ENCODE data around the gene APAF1.

Gene APAF1

DNA sequence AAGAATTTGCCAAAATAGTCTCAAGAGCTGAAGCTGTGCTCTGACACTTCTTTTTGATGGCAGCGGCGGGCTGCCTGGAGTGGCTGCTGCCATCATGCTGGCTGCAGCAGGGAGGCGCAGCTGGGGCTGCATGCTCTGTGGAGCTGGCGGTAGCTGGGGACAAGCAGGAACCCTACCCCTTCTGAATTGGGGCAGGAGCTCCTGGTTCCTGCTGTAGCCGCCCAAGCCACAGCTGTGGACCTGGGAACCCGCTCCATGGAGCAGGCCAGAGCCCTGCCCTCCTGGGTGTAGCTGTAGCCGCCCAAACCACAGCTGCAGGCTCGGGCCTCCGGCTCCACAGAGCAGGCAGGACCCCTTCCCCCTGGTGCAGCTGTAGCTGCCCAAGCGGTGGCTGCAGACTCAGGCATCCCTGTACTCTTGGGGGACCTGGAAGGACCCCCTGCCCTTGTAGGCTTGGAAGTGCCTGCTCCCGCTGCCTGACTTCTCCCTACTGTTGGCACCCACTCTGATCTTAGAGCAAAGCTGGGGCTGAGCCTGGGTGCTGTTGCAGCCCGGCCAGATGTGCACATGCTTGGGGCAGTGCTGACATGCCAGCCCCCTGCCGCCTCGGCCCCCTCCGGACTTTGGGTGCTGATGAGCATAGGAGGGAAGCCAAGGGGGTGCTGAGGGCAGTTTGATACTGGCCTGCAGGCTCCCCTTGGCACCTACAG is 33.3 kb downstream of the APAF1 start:
- Histone ChIP-seq H3K36me3 (replicated peaks) (peaks cover 38% of the 10 kb centered on the region), H3K27me3 (replicated peaks) (no peaks in the 10 kb centered on the region), H3K27ac (no peak overlapping the region), H3K4me3 (ENCODE audit: low read depth, low read length) (no peak overlapping the region)
- TF ChIP-seq, protein P1, sequence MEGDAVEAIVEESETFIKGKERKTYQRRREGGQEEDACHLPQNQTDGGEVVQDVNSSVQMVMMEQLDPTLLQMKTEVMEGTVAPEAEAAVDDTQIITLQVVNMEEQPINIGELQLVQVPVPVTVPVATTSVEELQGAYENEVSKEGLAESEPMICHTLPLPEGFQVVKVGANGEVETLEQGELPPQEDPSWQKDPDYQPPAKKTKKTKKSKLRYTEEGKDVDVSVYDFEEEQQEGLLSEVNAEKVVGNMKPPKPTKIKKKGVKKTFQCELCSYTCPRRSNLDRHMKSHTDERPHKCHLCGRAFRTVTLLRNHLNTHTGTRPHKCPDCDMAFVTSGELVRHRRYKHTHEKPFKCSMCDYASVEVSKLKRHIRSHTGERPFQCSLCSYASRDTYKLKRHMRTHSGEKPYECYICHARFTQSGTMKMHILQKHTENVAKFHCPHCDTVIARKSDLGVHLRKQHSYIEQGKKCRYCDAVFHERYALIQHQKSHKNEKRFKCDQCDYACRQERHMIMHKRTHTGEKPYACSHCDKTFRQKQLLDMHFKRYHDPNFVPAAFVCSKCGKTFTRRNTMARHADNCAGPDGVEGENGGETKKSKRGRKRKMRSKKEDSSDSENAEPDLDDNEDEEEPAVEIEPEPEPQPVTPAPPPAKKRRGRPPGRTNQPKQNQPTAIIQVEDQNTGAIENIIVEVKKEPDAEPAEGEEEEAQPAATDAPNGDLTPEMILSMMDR (IDR thresholded peaks at IDR 0.05; ENCODE audit: low read depth, low read length, missing control alignments) = no peak
- no peak for DNase-seq
- in situ Hi-C loops (cut with HindIII; ENCODE audit: low pct_ligation_motif_present, low sequenced_read_pairs) = no loop called here

DNA sequence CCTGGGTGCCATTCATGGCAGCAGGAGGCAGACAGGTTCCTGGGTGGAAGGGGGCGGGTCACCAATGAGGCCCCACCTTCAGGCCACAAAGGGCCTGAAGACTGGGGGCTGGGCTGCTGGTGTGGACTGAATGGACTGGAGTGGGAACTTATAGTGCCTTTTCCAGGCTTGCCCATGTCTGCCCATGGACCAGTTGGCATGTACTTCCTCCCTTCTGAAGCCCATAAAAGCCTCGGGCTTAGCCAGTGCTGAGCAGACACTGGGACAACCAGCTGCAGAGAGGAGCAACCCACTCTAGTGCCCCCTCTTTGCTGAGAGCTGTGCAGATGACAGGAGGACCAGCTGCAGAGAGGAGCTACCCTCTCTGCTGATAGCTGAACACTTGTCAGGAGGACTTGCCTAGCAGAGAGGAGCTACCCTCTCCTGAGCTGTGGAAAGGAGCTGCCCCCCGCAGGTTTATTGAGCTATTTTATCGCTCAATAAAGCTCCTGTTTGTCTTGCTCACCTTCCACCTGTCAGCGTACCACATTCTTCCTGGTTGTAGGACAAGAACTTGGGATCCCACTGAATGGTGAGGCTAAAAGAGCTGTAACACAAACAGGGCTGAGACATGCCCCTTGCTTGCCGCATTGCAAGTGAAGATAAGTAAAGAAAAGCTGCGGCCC is 34.0 kb downstream of the APAF1 start:
- H3K4me3 ChIP-seq (ENCODE audit: low read depth, low read length) = no peak overlapping the region
- no peak for DNase-seq
- TF ChIP-seq, protein P1 (IDR thresholded peaks at IDR 0.05; ENCODE audit: low read depth, low read length, missing control alignments) = no peak
- peaks cover 42% of the 10 kb centered on the region for H3K36me3 ChIP-seq (replicated peaks)
- no peak overlapping the region for H3K27ac ChIP-seq
- in situ Hi-C loops (cut with HindIII; ENCODE audit: low pct_ligation_motif_present, low sequenced_read_pairs) = no loop called here
- H3K27me3 ChIP-seq (replicated peaks) = no peaks in the 10 kb centered on the region

DNA sequence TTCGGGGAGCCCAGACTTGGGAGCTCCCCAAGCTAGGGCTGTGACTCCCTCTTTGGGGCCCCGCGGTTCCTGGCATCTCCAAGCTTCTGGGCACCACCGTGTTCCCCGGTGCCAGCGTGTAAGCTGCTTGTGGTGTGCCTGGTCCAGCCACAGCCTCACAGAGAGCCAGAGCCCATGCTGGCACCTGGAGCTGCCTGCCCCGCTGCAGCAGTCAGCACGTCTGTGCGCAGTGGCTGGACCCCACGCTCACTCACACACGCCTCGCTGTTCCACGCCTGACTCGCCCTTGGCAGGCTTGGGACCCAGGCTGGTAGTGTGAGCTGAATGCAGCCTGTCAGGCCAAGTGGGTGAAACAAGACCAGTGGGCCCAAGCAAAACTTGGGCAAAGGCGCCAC is 34.5 kb downstream of the APAF1 start:
- TF ChIP-seq, protein P1 (IDR thresholded peaks at IDR 0.05; ENCODE audit: low read depth, low read length, missing control alignments) = no peak
- no peaks in the 10 kb centered on the region for H3K27me3 ChIP-seq (replicated peaks)
- in situ Hi-C loops (cut with HindIII; ENCODE audit: low pct_ligation_motif_present, low sequenced_read_pairs) = no loop called here
- peaks cover 39% of the 10 kb centered on the region for H3K36me3 ChIP-seq (replicated peaks)
- DNase-seq = no peak
- H3K4me3 ChIP-seq (ENCODE audit: low read depth, low read length) = no peak overlapping the region
- H3K27ac ChIP-seq = no peak overlapping the region

DNA sequence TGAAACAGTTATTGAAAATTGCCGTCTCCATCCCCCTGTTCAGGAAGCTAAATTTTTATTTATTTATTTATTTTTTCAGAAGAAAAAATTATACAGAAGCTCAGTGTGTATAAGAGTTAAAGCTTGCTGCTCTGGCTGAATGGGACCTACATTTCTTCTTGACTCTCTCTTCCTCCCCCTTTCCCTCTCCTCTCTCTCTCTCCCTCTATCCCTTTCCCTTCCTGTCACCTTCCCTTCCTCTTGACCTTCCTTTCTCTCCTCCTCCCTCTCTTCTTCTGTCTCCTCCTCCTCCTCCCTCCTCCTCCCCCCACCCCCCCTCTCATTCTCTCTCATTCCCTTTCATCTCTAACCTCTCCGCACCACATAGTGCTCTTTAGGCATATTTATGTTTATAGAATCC is 39.1 kb downstream of the APAF1 start:
- Histone ChIP-seq H3K27ac (no peak overlapping the region), H3K4me3 (ENCODE audit: low read depth, low read length) (no peak overlapping the region), H3K27me3 (replicated peaks) (no peaks in the 10 kb centered on the region), H3K36me3 (replicated peaks) (peaks cover 35% of the 10 kb centered on the region)
- in situ Hi-C loops (cut with HindIII; ENCODE audit: low pct_ligation_motif_present, low sequenced_read_pairs) = no loop called here
- TF ChIP-seq, protein P1 (IDR thresholded peaks at IDR 0.05; ENCODE audit: low read depth, low read length, missing control alignments) = no peak
- no peak for DNase-seq

DNA sequence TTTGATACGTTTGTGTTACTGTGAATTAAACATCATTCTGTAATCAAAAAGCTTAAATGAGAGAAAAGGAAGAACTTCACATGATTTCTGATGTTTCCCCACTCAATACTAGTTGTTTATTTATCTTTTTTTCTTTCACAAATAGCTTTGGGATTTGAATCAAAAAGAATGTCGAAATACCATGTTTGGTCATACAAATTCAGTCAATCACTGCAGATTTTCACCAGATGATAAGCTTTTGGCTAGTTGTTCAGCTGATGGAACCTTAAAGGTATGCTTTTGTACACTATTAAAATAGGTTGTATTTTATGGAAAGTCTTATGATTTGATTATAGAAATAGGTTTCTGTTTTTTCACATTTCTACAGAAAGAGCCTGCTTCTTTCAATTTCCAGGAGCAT is 41.5 kb downstream of the APAF1 start:
- TF ChIP-seq, protein P1 (IDR thresholded peaks at IDR 0.05; ENCODE audit: low read depth, low read length, missing control alignments) = no peak
- no peak for DNase-seq

More for the DNA sequence above, 41.5 kb downstream of the APAF1 start:
- in situ Hi-C loops (cut with HindIII; ENCODE audit: low pct_ligation_motif_present, low sequenced_read_pairs) = no loop called here
- no peaks in the 10 kb centered on the region for H3K27me3 ChIP-seq (replicated peaks)
- peaks cover 20% of the 10 kb centered on the region for H3K36me3 ChIP-seq (replicated peaks)
- no peak overlapping the region for H3K4me3 ChIP-seq (ENCODE audit: low read depth, low read length)
- H3K27ac ChIP-seq = no peak overlapping the region
